ENCODE results near the gene DCT. TPM values are rescaled to one million over a fixed set of nuclear protein-coding genes. Genes with fewer than 3 reads are reported as not detected.

The DCT gene
- total RNA-seq, 1 donor from 2014 or later, result not detected

GRCh38 chr13:94478913-94479312, 569 bp downstream of the DCT start:
- TF ChIP-seq, protein P1, sequence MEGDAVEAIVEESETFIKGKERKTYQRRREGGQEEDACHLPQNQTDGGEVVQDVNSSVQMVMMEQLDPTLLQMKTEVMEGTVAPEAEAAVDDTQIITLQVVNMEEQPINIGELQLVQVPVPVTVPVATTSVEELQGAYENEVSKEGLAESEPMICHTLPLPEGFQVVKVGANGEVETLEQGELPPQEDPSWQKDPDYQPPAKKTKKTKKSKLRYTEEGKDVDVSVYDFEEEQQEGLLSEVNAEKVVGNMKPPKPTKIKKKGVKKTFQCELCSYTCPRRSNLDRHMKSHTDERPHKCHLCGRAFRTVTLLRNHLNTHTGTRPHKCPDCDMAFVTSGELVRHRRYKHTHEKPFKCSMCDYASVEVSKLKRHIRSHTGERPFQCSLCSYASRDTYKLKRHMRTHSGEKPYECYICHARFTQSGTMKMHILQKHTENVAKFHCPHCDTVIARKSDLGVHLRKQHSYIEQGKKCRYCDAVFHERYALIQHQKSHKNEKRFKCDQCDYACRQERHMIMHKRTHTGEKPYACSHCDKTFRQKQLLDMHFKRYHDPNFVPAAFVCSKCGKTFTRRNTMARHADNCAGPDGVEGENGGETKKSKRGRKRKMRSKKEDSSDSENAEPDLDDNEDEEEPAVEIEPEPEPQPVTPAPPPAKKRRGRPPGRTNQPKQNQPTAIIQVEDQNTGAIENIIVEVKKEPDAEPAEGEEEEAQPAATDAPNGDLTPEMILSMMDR (IDR thresholded peaks at IDR 0.05), result no peak
- Histone ChIP-seq H3K27ac (no peak overlapping the region), H3K9me3 (no peaks in the 10 kb centered on the region), H3K4me1 (no peaks in the 10 kb centered on the region), H3K27me3 (no peaks in the 10 kb centered on the region), H3K36me3 (no peaks in the 10 kb centered on the region), H3K4me3 (no peak overlapping the region)
- DNase-seq (ENCODE audit: low spot score in 2 of 2), result no peak
- intact Hi-C loops (cut with DNase I), result no loop called here

DNA sequence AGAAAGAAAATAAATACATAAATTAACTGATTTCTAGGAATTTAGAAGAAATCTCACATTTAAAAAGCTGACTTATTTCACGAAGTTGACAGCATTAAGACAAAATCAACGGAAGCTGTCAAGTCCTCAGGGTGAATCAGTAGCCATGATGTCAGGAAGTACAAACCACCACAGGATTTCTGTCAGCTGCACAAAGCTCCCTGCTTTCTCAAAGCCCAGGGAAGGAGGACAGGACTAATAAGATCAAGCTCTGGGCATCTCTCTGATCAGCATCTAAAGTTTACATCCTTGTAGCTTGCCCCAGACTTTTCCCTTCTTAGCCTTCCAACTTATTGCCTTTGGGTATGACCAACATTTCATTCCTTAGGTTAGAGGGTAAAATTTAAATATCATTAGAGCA, 9.4 kb downstream of the DCT start:
- H3K4me3 ChIP-seq, result no peak overlapping the region
- no peak for DNase-seq (ENCODE audit: low spot score in 2 of 2)
- intact Hi-C loops (cut with DNase I), result no loop called here
- H3K9me3 ChIP-seq, result no peaks in the 10 kb centered on the region
- TF ChIP-seq, protein P1 (IDR thresholded peaks at IDR 0.05), result no peak
- H3K36me3 ChIP-seq, result no peaks in the 10 kb centered on the region
- no peak overlapping the region for H3K27ac ChIP-seq
- H3K4me1 ChIP-seq, result no peaks in the 10 kb centered on the region
- no peaks in the 10 kb centered on the region for H3K27me3 ChIP-seq

DNA sequence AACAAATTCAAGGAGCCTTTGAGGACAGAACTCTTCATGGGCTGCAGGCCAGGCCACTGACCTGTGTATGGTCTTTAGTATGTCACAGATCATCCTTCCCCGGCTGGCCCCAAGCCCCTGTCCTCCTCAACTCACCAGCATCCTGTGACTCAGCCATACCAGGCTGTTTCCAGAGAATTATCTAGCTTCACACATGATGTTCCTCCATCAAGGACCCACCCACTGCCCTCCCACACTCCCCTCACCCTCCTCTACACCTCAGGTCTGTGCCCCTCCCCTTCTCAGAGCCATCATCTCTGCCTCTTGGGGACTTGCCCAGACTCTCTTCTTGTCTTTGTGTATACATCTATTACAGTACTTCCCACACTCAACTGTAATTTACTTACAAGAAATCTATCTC, 14.7 kb downstream of the DCT start:
- Histone ChIP-seq H3K27me3 (no peaks in the 10 kb centered on the region), H3K4me1 (no peaks in the 10 kb centered on the region), H3K36me3 (no peaks in the 10 kb centered on the region), H3K9me3 (no peaks in the 10 kb centered on the region), H3K4me3 (no peak overlapping the region), H3K27ac (no peak overlapping the region)
- TF ChIP-seq, protein P1 (IDR thresholded peaks at IDR 0.05), result no peak
- no peak for DNase-seq (ENCODE audit: low spot score in 2 of 2)
- intact Hi-C loops (cut with DNase I), result no loop called here

DNA sequence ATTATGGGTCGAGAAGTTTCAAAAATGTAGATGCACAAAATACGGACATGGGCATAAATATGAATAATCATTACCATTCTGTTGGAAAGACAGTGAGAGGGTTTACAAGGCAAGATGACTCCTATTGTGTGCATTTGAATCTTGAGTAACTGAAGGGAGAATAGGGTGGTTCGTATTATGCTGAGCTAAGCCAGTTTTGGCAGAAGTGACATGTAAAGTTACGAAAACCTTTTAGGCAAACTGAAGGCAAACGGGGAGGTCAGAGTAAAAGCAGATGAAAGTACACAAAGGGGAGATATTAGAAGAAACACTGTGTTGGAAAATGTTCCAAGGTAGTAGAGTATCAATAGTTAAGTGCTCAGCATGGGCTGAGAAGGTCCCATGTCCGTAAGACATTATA, 16.8 kb downstream of the DCT start:
- H3K27ac ChIP-seq, result no peak overlapping the region
- TF ChIP-seq, protein P1 (IDR thresholded peaks at IDR 0.05), result no peak
- no peak overlapping the region for H3K4me3 ChIP-seq
- no peaks in the 10 kb centered on the region for H3K9me3 ChIP-seq
- no peaks in the 10 kb centered on the region for H3K36me3 ChIP-seq
- DNase-seq (ENCODE audit: low spot score in 2 of 2), result no peak
- intact Hi-C loops (cut with DNase I), result no loop called here
- H3K27me3 ChIP-seq, result no peaks in the 10 kb centered on the region
- H3K4me1 ChIP-seq, result no peaks in the 10 kb centered on the region

GRCh38 chr13:94459116-94459515, 20.4 kb downstream of the DCT start:
- Histone ChIP-seq H3K4me1 (no peaks in the 10 kb centered on the region), H3K9me3 (no peaks in the 10 kb centered on the region), H3K27ac (no peak overlapping the region), H3K36me3 (no peaks in the 10 kb centered on the region), H3K27me3 (no peaks in the 10 kb centered on the region), H3K4me3 (no peak overlapping the region)
- no peak for DNase-seq (ENCODE audit: low spot score in 2 of 2)
- intact Hi-C loops (cut with DNase I), result no loop called here
- TF ChIP-seq, protein P1 (IDR thresholded peaks at IDR 0.05), result no peak

GRCh38 chr13:94455414-94455813, 24.1 kb downstream of the DCT start:
- H3K27ac ChIP-seq, result no peak overlapping the region
- H3K9me3 ChIP-seq, result no peaks in the 10 kb centered on the region
- DNase-seq (ENCODE audit: low spot score in 2 of 2), result no peak
- H3K4me1 ChIP-seq, result no peaks in the 10 kb centered on the region
- intact Hi-C loops (cut with DNase I), result no loop called here
- TF ChIP-seq, protein P1 (IDR thresholded peaks at IDR 0.05), result no peak
- no peaks in the 10 kb centered on the region for H3K36me3 ChIP-seq
- H3K4me3 ChIP-seq, result no peak overlapping the region
- no peaks in the 10 kb centered on the region for H3K27me3 ChIP-seq

All from ascending aorta (tissue), 2 donors.